ENCODE data around the gene CMTM6. TPM values are rescaled to one million over a fixed set of nuclear protein-coding genes. Genes with fewer than 3 reads are reported as not detected.
"Not testable (repeated sequence)": the region's sequence is repeated elsewhere in the genome, so short reads cannot be mapped to it uniquely, and the experiment has no call there.

Gene CMTM6
- total RNA-seq, 1 donor from 2014 or later, result 61.5 TPM

DNA sequence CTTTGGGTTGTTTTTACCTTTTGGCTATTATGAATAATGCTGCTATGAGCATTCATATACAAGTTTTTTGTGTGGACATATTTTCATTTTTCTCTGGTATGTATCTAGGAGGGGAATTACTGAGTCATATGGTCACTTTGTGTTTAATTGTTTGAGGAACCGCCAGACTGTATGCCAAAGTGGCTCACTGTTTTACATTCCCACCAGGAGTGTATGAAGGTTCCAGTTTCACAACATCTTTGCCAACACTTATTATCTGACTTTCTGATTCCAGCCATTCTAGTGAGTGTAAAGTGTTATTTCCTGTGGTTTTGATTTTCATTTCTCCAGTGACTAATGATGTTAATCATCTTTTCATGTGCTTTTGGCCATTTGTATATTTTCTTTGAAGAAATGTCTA is 59.2 kb downstream of the CMTM6 start:
- DNase-seq, result no peak

DNA sequence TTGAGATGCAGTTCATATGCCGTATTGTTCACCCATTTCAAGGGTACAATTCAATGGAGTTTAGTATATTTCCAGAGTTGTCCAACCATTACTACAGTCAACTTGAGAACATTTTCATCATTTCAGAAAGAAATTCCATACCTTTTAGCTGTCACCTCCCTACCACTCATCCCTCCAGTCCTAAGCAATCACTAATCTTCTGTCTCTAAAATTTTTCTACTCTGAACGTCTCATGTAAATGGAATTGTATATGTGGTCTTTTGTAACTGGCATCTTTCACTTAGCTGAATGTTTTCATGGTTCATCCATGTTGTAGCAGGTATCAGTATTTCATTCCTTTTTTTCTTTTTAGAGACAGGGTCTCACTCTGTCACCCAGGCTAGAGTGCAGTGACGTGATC is 59.9 kb downstream of the CMTM6 start:
- DNase-seq, result no peak

DNA sequence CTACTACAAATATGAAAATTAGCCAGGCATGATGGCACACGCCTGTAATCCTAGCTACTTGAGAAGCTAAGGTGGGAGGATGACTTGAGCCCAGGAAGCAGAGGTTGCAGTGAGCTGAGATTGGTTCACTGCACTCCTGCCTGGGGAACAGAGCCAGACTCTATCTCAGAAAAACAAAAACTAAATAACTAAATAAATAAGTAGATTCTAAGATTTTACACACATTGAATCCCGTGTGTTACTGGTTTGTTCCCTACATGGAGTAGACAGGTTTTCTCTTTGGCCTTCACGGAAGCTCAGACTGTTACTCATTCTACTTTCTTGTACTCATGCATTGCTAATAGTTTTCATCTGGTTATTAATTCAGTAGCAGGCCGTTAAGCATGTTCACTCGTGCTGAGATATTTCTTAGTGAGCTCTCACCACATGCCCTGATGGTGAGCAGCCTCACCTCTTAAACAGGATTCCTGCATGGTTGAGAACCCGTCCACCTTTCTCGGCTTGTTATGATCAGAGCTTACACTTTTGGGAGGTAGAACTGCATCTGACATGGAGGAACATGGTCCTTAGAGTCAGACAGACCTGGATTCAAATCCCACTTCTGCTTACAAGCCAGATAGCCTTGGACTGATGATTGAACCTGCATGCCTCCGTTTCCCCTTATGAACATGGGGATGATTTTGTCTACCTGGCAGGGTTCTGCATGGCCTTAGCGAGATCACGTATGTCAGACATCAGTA is 61.9 kb downstream of the CMTM6 start:
- DNase-seq, result no peak

DNA sequence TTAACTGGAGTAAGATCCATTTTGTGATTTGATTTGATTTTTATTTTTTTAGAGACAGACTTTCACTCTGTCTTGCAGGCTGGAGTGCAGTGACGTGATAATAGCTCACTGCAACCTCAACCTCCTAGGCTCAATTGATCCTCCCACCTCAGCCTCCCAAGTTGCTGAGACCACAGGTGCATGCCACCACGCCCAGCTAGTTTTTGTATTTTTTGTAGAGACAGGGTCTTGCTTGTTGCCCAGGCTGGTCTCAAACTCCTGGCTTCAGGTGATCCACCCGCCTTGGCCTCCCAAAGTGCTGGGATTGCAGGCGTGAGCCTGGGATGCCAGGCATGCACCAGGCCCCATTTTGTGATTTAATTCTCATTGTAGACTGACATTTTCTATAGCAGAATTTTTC is 63.2 kb downstream of the CMTM6 start:
- DNase-seq, result not testable (repeated sequence)

DNA sequence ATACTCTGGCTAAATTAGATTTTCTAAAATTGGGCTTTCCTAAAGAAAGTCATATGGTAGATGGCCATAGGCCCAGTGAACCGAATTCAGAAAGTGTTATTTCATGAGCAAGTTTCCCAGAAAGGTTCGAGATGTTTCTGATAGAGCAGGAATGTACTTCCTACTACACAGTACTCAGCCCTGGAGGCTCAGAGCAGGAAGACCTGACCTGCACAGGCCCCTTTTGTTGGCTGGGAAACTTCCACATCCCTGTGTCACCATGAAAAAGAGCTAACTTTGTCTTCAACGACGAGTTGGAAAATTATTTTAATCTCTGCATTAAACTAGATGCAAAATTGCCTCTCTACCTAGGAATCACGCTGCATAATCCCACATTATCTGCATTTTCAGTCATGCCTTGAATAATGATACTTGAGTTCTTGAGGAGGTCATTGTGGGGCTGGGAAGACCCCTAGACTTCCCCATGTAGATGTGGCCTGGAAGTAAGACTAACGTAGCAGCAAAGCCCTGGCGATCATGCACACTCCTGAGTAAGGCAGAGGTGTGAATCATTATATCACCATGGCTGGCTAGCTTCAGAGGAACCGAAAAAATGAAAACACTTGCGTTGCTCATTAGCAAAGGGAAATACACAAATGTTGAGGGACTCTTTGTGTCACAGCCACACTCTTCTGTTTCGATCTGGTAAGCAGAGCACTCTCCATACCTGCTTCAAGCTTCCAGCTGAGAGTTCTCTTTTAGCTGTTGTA is 63.9 kb downstream of the CMTM6 start:
- DNase-seq, result no peak

DNA sequence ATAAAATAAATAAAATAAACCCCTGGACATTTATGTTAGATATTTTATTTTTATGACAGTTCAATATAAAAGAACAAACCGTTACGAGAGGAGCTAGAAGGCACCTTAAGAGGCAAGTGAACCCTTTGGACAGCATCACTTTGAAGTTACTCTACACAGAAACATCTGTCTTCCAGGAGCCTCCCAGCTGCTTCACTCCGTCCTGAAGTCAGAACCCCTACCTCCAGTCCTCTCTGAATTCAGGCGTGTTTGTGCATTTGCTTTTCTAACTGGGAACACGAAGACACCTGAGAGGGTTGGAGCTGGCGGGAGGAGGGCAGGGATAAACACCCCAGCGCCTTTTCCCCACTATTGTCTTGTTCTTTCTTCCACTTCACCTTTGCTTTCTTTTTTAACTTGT is 64.8 kb downstream of the CMTM6 start:
- no peak for DNase-seq

DNA sequence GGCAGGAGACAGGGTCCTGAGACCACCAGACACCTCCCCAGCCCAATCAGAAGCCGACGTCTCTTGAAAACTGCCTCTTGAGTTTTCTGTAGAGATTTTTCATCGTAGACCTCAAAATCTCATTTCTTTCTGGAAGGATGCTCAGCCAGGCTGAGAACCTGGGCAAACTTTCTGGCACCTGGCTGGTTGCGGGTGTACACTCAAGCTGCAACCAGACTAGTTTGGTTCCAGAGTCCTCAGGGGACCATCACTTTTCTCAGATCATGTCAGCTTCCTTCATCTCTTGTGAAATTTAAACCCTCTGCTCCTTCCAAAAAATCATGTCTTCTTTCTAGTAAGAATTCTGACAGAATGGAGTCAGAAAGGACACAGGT is 65.8 kb downstream of the CMTM6 start:
- DNase-seq, result no peak

DNA sequence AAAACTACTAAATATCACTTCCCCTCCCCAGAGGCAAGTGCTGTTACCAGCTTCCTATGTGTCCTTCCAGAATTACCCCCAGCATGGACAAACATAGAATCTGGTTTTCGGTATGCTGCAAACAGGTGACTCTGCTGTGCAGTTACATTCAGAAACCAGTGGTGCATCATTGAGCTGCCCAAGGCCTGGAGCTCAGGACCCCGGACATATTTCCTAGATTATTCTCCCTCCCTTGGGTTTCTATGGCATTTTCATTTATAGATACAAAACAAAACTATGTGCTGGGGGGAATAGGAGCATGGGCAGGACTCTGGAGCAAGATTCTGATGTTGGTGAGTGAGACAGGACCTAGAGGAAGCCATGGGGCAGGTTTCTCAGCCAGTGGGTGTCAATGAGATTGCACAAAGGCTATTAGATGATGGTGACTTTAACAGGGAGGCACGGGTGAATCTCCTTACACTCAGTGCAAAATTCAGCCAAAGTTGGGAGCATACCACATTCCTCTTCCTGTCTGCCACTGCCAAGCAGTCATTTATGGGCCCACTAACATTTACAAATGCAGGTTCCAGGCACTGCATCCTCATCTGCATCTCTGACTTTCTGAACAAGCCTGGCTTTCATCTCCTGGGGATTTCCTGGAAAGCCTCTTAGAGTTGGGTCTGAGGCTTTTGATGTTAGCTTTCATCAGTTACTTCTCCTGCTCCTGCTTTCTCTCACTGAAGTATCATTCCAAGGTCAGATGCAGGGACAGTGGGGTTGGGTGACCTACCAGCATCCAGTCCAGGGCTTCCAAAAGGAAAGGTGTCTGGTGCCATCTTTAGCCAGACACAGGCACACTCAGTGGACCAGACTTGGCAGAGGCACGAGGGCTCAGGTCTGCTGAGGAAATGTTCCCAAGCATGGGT is 66.5 kb downstream of the CMTM6 start:
- DNase-seq, result no peak

DNA sequence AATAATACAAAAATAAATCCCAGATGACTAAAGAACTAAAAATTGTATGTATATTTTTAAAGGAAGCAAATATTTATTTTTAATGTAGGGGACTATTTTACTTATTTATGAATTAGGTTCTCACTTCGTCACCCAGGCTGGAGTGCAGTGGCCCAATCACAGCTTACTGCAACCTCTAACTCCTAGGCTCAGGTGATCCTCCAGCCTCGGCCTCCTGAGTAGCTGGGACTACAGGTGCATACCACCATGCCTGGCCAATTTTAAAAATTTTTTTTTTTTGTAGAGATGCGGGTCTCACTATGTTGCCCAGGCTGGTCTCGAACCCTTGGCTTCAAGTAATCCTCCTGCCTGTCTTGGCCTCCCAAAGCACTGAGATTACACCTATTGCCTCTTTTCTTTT is 68.4 kb downstream of the CMTM6 start:
- DNase-seq, result no peak

DNA sequence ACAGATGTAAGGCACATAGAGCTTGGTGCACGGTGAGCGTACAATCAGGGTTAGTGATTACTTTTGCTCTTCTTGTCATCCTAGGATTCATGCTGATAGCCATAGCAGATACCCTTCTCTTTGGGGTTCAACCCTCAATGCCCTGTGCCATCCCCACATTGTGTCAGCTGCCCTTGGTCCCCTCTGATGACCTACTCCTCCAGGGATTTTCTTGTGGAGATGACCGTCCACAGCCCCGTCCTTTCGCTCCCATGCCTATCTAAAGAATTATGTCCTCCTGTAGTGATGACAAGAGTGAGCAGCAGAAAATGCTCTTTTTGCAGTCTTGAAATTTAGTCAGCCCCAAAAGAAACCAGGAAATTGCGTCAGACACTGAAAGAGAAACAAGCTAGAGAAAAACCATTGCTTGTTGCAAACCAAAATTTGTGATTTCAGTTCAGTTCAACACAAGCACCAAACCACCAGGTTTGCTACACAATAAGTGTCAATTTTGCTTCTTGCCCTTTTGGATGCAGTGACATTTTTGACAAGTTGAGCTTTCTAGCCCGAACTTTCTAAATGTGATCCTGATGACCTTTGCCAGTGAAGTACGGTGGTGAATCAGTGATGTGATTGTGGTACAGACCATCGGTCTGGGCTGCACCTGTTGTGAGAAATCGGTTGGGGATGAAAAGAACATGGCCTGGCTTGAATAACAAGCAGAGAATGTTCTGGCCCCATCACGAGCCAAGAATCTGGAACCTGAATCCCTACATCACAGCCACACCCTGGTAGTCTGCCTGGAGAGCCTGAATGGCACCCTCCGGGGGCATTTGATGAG is 69.7 kb downstream of the CMTM6 start:
- DNase-seq, result no peak

DNA sequence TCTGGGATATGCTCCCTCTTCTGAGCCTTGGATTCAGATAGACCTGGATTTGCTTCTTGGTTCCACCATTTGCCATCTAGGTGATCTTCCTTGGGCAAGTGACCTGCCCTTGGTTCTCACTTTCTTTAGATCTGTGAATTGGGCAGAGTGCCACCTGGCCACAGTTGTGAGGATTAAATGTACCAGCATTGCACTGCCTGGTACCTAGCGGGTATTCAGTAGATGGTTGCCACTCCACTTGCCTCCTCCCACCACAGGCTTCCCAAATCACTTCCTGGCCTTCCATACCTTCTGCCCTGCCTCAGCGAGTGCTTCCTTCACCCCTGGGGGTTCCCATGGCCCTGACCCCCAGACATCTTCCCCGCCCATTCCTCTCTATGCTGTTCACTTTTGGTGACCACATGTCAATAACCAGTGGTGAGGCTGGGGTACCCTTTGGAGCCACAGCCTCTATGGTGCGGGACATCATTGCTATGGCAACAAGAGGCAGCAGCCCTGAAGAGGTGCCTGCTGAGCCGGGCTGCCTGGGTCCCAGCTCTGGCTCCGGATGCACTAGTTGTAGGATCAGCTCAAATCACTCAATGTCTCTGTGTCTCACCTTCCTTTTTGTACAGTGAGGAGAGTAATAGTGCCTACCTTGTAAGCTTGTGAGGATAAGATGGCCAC is 70.5 kb downstream of the CMTM6 start:
- DNase-seq, result no peak

DNA sequence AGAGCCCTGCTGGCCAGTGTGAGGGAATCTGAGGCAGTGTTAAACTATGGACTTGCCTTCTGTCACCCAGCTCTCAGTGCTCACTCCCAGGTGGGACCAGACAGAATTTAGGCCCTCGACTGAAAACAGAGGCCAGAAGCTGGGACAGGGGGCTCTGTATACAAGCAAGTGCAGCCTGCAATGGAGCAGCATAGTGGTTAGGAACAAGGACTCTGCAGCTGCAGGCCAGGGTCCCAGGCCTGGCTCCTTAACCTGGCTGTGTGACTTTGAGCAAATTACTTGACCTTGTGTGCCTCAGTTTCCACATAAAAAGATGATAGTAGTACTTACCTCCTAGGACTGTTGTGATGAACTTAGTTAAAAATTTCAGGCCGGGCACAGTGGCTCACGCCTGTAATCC is 71.2 kb downstream of the CMTM6 start:
- no peak for DNase-seq

Small RNA genes lying within 50 kb of the gene (small RNA-seq; reads per million reads assigned to genes)
- gene MIR548AY (ENCODE audit: low replicate concordance), result not detected

Other genes starting within 250 kb of the CMTM6 start
- gene CMTM7, start 111.0 kb downstream of the CMTM6 start, total RNA-seq, result 11.0 TPM
- gene DYNC1LI1, start 68.0 kb upstream of the CMTM6 start, total RNA-seq, result 37.6 TPM
- gene CNOT10, start 182.3 kb upstream of the CMTM6 start, total RNA-seq, result 30.3 TPM

Data from skin of body (tissue), 3 donors.